ENCODE data around the gene MAPKAP1.

Gene MAPKAP1

DNA sequence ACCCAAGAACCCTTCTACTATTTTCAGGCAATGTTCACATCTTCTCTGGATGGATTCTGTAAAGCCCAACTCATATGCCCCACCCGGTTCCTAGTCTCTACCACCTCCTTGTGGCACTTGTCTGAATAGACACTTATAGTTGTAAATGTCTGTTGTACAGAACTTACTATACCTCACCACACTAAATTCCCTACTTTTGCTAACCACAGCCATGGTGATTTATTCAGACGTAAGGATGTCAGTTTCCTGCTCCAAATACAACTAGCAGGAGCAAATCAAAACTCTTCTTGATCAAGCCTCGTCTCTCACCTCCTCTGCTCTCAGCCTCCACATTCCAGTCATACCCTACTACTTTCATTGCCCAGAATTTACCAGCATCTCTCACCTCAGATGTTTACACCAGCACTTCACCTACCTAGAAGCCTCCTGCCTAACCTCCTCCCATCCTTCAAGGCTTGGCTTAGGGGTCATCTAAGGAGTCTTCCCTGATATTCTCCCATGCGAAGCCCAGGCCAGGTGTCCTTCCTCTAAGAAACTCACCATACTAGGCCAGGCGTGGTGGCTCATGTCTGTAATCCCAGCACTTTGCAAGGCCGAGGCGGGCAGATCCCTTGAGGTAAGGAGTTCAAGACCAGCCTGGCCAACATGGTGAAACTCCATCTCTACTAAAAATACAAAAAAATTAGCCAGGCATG is 75.5 kb downstream of the MAPKAP1 start:
- DNase-seq (ENCODE audit: low read depth) = peak; percentile 79
- H3K4me3 ChIP-seq (replicated peaks; ENCODE audit: low read depth, low read length) = no peak overlapping the region
- TF ChIP-seq, protein P1, sequence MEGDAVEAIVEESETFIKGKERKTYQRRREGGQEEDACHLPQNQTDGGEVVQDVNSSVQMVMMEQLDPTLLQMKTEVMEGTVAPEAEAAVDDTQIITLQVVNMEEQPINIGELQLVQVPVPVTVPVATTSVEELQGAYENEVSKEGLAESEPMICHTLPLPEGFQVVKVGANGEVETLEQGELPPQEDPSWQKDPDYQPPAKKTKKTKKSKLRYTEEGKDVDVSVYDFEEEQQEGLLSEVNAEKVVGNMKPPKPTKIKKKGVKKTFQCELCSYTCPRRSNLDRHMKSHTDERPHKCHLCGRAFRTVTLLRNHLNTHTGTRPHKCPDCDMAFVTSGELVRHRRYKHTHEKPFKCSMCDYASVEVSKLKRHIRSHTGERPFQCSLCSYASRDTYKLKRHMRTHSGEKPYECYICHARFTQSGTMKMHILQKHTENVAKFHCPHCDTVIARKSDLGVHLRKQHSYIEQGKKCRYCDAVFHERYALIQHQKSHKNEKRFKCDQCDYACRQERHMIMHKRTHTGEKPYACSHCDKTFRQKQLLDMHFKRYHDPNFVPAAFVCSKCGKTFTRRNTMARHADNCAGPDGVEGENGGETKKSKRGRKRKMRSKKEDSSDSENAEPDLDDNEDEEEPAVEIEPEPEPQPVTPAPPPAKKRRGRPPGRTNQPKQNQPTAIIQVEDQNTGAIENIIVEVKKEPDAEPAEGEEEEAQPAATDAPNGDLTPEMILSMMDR (IDR thresholded peaks at IDR 0.05; ENCODE audit: low read length, missing control alignments) = peak; percentile 80

- TF ChIP-seq, protein P1 (IDR thresholded peaks at IDR 0.05; ENCODE audit: low read length, missing control alignments) = no peak
- H3K4me3 ChIP-seq (replicated peaks; ENCODE audit: low read depth, low read length) = no peak overlapping the region
Measured at GRCh38 chr9:125630436-125630835, 76.6 kb downstream of the MAPKAP1 start.

DNA sequence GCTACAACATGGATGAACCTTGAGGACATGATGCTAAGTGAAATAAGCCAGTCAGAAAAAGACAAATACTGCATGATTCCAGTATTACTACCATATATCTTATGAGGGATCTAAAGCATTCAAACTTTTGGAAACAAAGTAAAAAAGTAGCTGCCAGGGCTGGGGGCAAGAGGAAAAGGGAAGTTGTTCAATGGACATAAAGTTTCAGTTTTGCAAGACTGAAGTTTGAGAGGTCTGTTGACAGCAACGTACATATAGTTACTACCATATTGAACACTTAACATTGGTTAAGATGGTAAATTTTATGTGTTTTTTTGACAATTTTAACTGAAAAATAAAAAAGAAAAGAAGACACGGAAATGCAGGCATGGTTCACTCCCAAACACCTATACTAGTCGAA is 77.6 kb downstream of the MAPKAP1 start:
- H3K4me3 ChIP-seq (replicated peaks; ENCODE audit: low read depth, low read length) = no peak overlapping the region
- DNase-seq (ENCODE audit: low read depth) = no peak
- TF ChIP-seq, protein P1 (IDR thresholded peaks at IDR 0.05; ENCODE audit: low read length, missing control alignments) = no peak

More at GRCh38 chr9:125630436-125630835, 76.6 kb downstream of the MAPKAP1 start:
- no peak for DNase-seq (ENCODE audit: low read depth)

DNA sequence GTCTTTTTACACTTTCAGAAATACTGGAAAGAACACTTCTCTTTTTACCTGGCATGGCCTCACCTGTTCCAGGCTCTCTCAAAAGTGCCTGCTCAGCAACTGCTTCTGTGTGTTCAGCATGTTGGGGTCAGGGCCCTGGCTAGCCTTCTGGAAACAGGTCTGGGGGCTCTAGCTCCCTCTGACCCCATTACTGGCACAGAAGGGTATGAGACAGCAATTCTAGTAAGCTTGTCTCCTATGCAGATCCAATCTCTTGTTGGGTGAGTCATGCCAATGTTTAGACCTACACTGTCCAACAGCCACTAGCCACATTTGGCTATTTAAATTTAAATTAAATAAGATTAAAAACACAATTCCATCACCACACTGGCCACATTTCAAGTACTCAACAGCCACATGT is 80.8 kb downstream of the MAPKAP1 start:
- TF ChIP-seq, protein P1 (IDR thresholded peaks at IDR 0.05; ENCODE audit: low read length, missing control alignments) = no peak
- DNase-seq (ENCODE audit: low read depth) = no peak

DNA sequence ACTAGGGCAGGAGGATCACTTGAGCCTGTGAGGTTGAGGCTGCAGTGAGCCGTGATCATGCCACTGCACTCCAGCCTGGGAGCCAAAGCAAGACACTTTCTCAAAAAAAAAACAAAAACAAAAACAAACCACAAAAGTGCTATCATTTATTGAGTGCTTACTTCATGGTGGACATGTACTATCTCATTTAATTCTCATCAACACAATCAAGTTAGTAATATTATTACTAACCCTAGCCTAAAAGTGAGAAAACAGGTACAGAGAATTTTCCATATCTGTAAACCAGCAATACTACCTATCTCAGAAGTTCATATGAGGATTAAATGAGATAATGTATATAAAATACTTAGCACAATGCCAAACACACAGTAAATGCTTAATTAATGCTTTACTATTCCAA is 85.8 kb downstream of the MAPKAP1 start:
- DNase-seq (ENCODE audit: low read depth) = no peak
- TF ChIP-seq, protein P1 (IDR thresholded peaks at IDR 0.05; ENCODE audit: low read length, missing control alignments) = no peak
- H3K4me3 ChIP-seq (replicated peaks; ENCODE audit: low read depth, low read length) = no peak overlapping the region

More for the DNA sequence above, 80.8 kb downstream of the MAPKAP1 start:
- H3K4me3 ChIP-seq (replicated peaks; ENCODE audit: low read depth, low read length) = no peak overlapping the region

DNA sequence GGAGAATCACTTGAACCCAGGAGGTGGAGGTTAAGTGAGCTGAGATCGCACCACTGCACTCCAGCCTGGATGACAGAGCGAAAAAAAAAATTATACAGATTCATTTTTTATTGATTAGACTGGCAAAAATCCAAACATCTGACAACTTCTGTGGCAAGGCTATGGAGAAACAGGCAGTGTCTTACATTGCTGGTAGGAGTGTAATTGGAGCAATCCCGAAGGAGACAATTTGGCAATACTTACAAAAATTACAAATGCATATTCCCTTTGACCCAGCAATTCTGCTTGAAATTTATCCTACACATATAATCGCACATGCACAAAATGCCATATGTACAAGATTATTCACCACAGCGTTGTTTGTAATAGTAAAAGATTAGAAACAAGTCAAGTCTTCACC is 86.8 kb downstream of the MAPKAP1 start:
- H3K4me3 ChIP-seq (replicated peaks; ENCODE audit: low read depth, low read length) = no peak overlapping the region
- TF ChIP-seq, protein P1 (IDR thresholded peaks at IDR 0.05; ENCODE audit: low read length, missing control alignments) = no peak
- DNase-seq (ENCODE audit: low read depth) = no peak

DNA sequence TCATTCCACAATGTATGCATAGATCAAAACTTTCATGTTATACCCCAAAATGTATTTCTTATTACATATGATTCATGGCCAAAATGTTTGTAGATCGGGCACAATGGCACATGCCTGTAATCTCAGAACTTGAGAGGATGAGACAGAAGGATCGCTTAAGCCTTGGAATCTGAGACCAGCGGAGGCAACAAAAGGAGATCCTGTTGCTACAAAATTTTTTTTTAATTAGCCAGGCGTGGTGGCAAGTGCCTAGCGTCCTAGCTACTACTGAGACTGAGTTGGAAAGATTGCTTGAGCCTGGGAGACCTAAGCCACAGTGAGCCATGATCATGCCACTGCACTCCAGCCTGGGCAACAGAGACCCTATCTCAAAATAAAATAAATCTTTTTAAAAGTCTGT is 89.9 kb downstream of the MAPKAP1 start:
- TF ChIP-seq, protein P1 (IDR thresholded peaks at IDR 0.05; ENCODE audit: low read length, missing control alignments) = no peak
- no peak for DNase-seq (ENCODE audit: low read depth)
- no peak overlapping the region for H3K4me3 ChIP-seq (replicated peaks; ENCODE audit: low read depth, low read length)
